SH-SY5Y (cell line): ENCODE measurements around the gene SP100.

Source experiments
- GATA2 ChIP-seq: IDR thresholded peaks from 2 replicates; pipeline ENCODE4 v1.6.1; 2011; ENCODE audit warnings: mild to moderate bottlenecking, low read depth, low read length
- GATA3 ChIP-seq: IDR thresholded peaks from 2 replicates; pipeline ENCODE4 v1.6.1; 2011; ENCODE audit warnings: low read depth, mild to moderate bottlenecking, low read length, moderate library complexity

SP100 gene

GRCh38 chr2:230494980-230495379, 79.0 kb downstream of the SP100 start:
- TF ChIP-seq GATA2 (no peak), GATA3 (no peak)

DNA sequence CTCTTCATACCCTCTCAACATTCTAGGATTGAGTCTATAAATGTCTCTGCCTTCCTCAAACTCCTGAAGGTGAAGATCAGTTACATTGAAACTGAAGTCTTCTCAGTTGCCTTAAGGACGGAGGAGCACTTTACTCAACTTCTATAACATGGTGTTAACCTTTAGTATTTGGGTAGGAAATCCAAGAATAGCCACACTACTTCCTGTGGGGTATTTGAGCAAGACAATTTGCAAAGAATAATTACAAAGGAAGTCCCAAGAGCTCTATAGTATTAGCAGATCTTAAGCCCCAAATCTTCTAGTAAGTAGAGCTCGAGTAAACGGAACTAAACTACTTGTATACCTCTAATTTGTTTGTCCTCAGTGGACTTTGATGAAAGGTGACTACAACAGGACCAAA, 80.9 kb downstream of the SP100 start:
- TF ChIP-seq GATA2, result no peak
- no peak for TF ChIP-seq GATA3

- no peak for TF ChIP-seq GATA3
- no peak for TF ChIP-seq GATA2
Measured at GRCh38 chr2:230498506-230499107, 82.6 kb downstream of the SP100 start.

- TF ChIP-seq GATA2 (no peak), GATA3 (no peak)
Measured at GRCh38 chr2:230502593-230502992, 86.6 kb downstream of the SP100 start.

DNA sequence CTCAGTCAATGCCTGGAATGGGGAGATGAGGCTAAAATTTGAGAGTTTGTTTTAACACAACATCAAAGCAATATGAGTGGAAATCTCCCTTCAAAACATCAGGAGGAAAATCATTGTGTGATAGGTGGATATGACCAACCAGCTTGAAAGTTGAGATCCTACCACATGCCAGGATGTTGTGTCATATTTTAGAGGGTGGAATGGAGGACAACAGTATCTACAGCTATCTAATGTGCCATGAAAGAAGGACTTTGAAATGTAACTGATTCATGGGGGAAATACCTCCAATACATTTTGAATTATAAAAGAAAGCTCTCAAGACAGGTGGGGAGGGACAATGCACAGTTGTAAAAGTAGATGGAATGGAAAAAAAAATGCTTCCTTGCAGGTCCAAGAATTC, 87.8 kb downstream of the SP100 start:
- TF ChIP-seq GATA2, result no peak
- TF ChIP-seq GATA3, result no peak

DNA sequence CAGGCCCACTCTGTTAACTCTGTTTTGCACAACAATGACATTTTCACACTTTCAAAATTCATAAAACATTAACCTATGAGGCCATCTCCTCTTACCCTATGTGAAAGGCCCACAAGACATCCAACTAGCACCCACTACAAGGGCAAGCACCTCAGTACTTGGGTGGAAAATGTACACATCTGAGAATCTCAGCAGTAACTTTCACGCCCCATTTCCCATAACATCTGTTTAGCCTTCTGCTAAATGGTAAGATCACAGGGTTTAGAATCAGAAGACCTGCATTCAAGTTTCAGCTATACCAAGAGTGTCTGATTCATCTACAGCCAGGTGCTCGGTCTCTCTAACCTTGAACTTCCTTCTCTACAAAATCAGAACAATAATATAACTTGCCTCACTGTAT, 89.2 kb downstream of the SP100 start:
- TF ChIP-seq GATA2 (no peak), GATA3 (no peak)

GRCh38 chr2:230512955-230513748, 97.2 kb downstream of the SP100 start:
- TF ChIP-seq GATA2 (no peak), GATA3 (no peak)

DNA sequence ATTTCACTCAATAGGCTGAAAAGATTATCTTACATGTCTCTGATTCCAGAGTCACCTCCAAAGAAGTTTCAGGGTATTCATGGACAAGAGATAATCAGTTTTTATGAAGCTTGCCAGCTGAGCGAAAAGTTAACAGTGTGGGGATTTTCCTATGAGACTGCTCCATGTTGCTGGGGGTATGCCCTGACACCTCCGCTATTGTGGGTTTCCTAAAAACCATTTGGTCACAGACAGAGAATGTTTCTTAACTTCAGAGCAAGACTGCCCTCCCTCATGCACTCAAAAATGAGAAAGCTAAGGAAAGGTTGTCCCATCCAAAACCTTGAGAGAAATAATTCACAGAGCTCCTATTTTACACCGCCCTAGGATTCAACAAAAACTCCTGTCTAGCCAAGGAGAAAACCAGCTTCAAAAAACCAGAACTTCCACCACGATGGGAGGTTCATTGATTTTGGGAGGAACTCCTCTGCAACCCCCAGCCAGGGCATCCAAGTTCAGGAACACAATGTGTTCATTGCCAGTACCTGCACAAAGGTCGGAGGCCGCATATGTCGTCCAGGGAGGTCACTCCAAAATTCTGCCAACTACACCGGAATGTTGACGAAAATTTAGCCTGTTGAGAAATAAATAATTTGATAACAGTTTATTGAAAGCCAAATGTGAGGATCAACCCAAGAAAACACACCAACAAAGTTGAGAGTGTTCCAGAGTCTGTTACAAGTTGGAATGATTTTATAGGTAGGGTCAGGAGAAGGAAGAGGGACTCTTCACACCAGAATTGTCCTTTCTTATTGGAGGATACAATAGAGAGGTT, 104.3 kb downstream of the SP100 start:
- no peak for TF ChIP-seq GATA3
- TF ChIP-seq GATA2, result no peak

DNA sequence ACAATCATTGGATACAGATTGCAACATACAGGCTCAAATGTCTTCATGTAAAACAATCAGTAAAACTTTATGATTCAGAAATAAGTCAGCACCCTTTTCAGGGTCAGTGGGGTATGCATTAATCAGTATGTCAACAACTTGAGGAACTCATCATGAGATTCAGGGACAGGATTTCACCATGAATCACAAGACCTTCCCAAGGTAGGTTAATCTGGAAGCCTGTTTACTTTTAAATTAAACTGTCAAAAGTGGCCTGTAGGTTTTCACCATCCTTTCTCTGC, 104.8 kb downstream of the SP100 start:
- TF ChIP-seq GATA3 (no peak), GATA2 (no peak)

- TF ChIP-seq GATA3 (no peak), GATA2 (no peak)
Measured at GRCh38 chr2:230521386-230521785, 105.4 kb downstream of the SP100 start.

GRCh38 chr2:230525682-230526081, 109.7 kb downstream of the SP100 start:
- no peak for TF ChIP-seq GATA2
- TF ChIP-seq GATA3, result no peak

- TF ChIP-seq GATA2 (no peak), GATA3 (no peak)
Measured at GRCh38 chr2:230537531-230537976, 121.6 kb downstream of the SP100 start.

DNA sequence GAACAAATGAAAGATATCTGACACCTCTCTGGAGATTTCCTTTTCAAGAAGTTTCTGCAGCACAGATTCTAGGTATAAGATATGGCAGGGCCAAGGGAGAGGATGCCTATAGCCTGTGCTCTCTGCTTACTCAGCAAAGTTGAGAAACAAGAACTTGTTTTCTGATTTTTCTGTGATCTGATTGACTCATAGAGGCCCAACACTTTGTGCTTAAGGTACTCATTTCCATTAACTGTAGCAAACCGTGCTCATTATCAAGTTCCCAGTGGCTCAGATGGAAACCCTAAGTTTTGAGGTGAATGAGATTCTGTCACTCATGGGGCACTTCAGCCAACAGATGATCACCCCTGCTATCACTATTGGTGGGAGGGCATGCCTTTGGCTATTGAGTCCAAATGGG, 124.3 kb downstream of the SP100 start:
- no peak for TF ChIP-seq GATA3

GRCh38 chr2:230541934-230542380, 126.0 kb downstream of the SP100 start:
- no peak for TF ChIP-seq GATA2
- no peak for TF ChIP-seq GATA3

GRCh38 chr2:230542751-230543150, 126.8 kb downstream of the SP100 start:
- TF ChIP-seq GATA3 (no peak), GATA2 (no peak)

GRCh38 chr2:230552181-230552580, 136.2 kb downstream of the SP100 start:
- TF ChIP-seq GATA2, result no peak
- TF ChIP-seq GATA3, result no peak
